Left forelimb (tissue), 1 donor: ENCODE data around the gene FAM89B.

Experiments
- DNase-seq: peaks from one replicate; pipeline ENCODE4 v3.0.0-alpha.2; 2018; ENCODE audit warnings: low spot score

The FAM89B gene

GRCh38 chr11:65610404-65610803 lies 38.1 kb downstream of the FAM89B start:
- DNase-seq = no peak

GRCh38 chr11:65611028-65611757 lies 38.9 kb downstream of the FAM89B start:
- DNase-seq = no peak

- no peak for DNase-seq
These were observed 39.6 kb downstream of the FAM89B start for GRCh38 chr11:65611758-65612603.

DNA sequence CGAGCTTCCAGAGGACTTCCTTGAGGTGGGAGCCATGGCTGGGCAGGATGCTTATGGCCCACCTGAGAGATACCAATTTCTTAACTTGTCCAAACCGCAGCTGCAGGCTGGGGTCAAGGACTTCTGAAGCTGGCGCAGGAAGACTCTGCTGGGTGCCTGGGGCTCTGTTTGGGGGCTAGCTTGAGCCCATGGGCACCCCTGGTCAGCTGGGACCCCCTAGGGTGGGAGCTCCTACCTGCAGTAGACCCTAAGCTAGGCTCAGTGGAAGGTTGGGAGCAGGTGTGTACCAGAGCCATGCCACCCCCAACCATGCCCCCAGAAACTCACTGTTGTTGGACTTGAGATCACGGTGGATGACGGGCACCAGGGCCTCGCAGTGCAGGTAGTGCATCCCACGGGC lies 40.4 kb downstream of the FAM89B start:
- no peak for DNase-seq

- DNase-seq = no peak
These were observed 41.0 kb downstream of the FAM89B start for GRCh38 chr11:65613091-65613928.

- DNase-seq = peak; percentile 100
These were observed 43.1 kb downstream of the FAM89B start, which contains the start of gene PCNX3 for GRCh38 chr11:65615229-65615949. PCNX3 (plus strand) TSS chr11:65615776; CDS start chr11:65616312, 536 bp downstream.

- no peak for DNase-seq
These were observed 43.7 kb downstream of the FAM89B start for GRCh38 chr11:65615950-65616574.

- no peak for DNase-seq
These were observed 44.2 kb downstream of the FAM89B start for GRCh38 chr11:65616575-65617001.

DNA sequence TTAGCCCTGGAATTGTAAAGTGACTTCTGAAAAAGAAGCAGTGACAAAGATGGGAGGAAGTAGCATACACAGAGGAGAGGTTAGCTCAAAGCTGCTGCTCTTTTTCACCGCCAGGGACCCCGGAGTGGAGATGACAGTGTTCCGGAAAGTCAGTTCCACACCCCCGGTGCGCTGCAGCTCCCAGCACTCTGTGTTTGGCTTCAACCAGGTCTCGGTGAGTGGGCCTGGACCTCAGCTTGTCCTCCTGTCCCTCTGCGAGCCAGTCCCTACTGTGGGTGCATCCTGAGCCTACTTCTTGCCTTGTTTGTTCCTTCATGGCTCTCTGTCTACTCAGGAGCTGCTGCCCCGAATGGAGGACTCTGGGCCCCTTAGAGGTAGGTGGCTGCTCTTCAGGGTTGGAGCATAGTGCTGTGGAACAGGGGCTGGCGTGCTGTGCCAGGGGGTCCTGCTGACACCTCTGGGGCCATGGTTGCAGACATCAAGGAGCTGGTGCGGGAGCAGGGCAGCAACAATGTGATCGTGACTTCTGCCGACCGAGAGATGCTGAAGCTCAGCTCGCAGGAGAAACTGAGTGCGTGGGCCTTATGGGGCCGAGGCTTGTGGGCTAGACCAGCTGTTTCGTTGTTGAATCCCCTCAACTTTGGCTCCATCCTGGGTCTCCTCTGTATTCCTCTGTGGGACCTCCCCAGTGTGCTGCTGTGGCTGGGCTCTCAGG lies 45.0 kb downstream of the FAM89B start:
- no peak for DNase-seq

DNA sequence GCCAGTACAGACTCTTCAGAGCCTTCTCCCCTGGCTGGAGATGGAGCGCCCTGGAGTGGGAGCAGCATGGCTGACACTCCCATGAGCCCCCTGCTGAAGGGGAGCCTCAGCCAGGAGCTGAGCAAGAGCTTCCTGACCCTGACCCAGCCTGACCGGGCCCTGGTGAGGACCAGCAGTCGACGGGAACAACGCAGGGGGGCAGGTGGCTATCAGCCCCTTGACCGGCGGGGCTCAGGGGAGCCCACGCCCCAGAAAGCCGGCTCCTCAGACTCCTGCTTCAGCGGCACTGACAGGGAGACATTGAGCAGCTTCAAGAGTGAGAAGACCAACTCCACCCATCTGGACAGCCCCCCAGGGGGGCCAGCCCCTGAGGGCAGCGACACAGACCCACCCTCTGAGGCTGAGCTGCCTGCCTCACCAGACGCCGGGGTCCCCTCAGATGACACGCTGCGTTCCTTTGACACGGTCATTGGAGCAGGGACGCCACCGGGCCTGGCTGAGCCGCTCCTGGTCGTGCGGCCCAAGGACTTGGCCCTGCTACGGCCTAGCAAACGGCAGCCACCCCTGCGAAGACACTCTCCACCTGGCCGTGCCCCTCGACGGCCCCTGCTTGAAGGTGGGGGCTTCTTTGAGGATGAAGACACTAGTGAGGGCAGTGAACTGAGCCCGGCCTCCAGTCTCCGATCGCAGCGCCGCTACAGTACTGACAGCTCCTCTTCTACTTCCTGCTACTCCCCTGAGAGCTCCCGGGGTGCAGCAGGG lies 45.8 kb downstream of the FAM89B start:
- DNase-seq = no peak

DNA sequence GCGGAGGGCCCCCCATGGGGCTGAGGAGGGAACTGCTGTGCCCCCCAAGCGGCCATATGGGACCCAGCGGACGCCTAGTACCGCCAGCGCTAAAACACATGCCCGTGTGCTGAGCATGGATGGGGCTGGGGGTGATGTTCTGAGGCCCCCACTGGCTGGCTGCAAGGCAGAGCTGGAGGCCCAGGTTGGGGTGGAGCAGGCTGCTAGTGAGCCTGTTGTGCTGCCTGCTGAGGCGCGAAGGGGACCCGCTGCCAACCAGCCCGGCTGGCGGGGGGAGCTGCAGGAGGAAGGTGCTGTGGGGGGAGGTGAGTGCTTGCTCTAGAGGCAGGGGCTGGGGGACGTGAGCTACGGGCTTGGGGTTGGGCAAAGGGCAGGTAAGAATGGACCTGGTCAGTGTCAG lies 46.4 kb downstream of the FAM89B start:
- no peak for DNase-seq

DNA sequence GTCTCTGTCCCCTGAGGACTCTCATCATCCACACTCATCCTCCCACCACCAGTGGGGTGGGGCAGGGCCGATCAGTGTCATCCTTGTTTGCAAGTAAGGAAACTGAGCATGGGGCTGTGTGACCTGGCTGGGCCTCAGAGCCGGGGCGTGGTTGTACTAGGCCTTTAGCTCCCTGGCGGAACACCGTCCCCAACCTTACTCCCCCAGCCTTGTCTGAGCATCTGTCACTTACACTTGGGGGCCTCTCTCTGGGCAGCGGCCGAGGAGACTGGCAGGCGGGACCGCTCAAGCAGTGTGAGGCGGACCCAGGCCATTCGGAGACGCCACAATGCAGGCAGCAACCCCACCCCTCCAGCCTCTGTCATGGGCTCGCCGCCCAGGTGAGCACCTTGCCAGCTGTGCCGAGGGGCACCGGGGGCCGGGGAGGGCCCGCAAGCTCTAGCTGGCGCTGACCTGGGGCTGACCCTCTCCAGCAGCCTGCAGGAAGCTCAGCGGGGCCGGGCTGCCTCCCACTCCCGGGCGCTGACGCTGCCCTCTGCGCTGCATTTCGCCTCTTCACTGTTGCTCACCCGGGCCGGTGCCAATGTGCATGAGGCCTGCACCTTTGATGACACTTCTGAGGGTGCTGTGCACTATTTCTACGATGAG lies 47.1 kb downstream of the FAM89B start:
- DNase-seq = no peak

- DNase-seq = no peak
These were observed 48.3 kb downstream of the FAM89B start for GRCh38 chr11:65620666-65621065.

- DNase-seq = no peak
These were observed 49.1 kb downstream of the FAM89B start for GRCh38 chr11:65621460-65621859.

- no peak for DNase-seq
These were observed 49.7 kb downstream of the FAM89B start for GRCh38 chr11:65622011-65622410.

GRCh38 chr11:65623177-65623576 lies 50.8 kb downstream of the FAM89B start:
- no peak for DNase-seq
